H1 (cell line): ENCODE data around the gene STXBP6. TPM values are rescaled to one million over a fixed set of nuclear protein-coding genes. Genes with fewer than 3 reads are reported as not detected.

Experiments used
- CTCF ChIA-PET: fragments of 300-600 bp; sonication (Branson Sonifier 250); formaldehyde crosslinking; loops from one replicate; lab custom pipeline; 2021; ENCODE audit not compliant: partially characterized antibody; lab: Charles Lee
- POLR2A ChIA-PET: fragments of 300-600 bp; sonication (Branson Sonifier 250); formaldehyde crosslinking; loops from one replicate; lab custom pipeline; 2021; ENCODE audit warnings: inconsistent platforms; ENCODE audit not compliant: partially characterized antibody; lab: Charles Lee
- DNase-seq, 2 experiments: peaks; one replicate each; pipeline versions ENCODE4 v3.0.0 to v3.0.0-alpha.2; 2010 to 2022; ENCODE audit warnings: low spot score in 2 of 2, low read depth in 1 of 2, mixed read lengths in 1 of 2
- FAIRE-seq: peaks from 2 replicates; lab custom pipeline; 2011; peaks lifted over from hg19 to GRCh38; lab: Jason Lieb, UNC
- H2AFZ ChIP-seq: 2 replicates; pipeline ENCODE4 v1.8.1; 2012; ENCODE audit warnings: low read length, inconsistent platforms
- H2AK5ac ChIP-seq: 2 replicates; pipeline ENCODE4 v1.6.1; 2013; ENCODE audit warnings: low read depth, low read length
- H2BK120ac ChIP-seq: replicated peaks from 2 replicates; pipeline ENCODE3; 2013; ENCODE audit warnings: low read depth, low read length, inconsistent platforms
- H2BK12ac ChIP-seq: 2 replicates; pipeline ENCODE4 v1.6.1; 2013; ENCODE audit warnings: low read depth, low read length
- H2BK15ac ChIP-seq: 2 replicates; pipeline ENCODE4 v1.6.1; 2013; ENCODE audit warnings: low read length
- H2BK20ac ChIP-seq: 2 replicates; pipeline ENCODE4 v1.6.1; 2013; ENCODE audit warnings: low read length
- H2BK5ac ChIP-seq: 2 replicates; pipeline ENCODE4 v1.6.1; 2013; ENCODE audit warnings: low read depth, low read length
- H3K14ac ChIP-seq: 2 replicates; pipeline ENCODE4 v1.6.1; 2013; ENCODE audit warnings: inconsistent platforms; ENCODE audit not compliant: insufficient read length
- H3K18ac ChIP-seq: 2 replicates; pipeline ENCODE4 v1.6.1; 2013; ENCODE audit warnings: low read length; ENCODE audit errors: extremely low read depth
- H3K23ac ChIP-seq: 2 replicates; pipeline ENCODE4 v1.6.1; 2013; ENCODE audit warnings: inconsistent platforms; ENCODE audit not compliant: insufficient read length
- H3K23me2 ChIP-seq: 2 replicates; pipeline ENCODE4 v1.6.1; 2013; ENCODE audit warnings: low read depth, low read length
- H3K27ac ChIP-seq: 2 replicates; pipeline ENCODE4 v1.6.1; 2011; ENCODE audit warnings: low read depth, low read length, inconsistent platforms
- H3K27me3 ChIP-seq, 4 experiments: replicated peaks in 1 of 4; 1 replicate in 1 of 4; 2 replicates in 3 of 4; pipeline versions ENCODE4 v1.6.1 to v1.8.1; 2011 to 2013; ENCODE audit warnings: low read length in 3 of 4, mild to moderate bottlenecking in 3 of 4, inconsistent platforms in 2 of 4, mixed read lengths in 2 of 4, moderate library complexity in 1 of 4; ENCODE audit not compliant: control insufficient read depth in 3 of 4, insufficient read depth in 3 of 4; ENCODE audit errors: extremely low read depth in 1 of 4
- H3K36me3 ChIP-seq, 4 experiments: 2 replicates each; pipeline versions ENCODE4 v1.6.1 to v1.8.1; 2011 to 2013; ENCODE audit warnings: mild to moderate bottlenecking in 4 of 4, low read length in 3 of 4, moderate library complexity in 2 of 4, control low read depth in 1 of 4, inconsistent platforms in 1 of 4; ENCODE audit not compliant: insufficient read depth in 4 of 4, control insufficient read depth in 2 of 4
- H3K4ac ChIP-seq: replicated peaks from 2 replicates; pipeline ENCODE3; 2013; ENCODE audit warnings: low read length, low read depth, mixed read lengths, inconsistent platforms; ENCODE audit not compliant: insufficient read length
- H3K4me1 ChIP-seq, 4 experiments: replicated peaks in 1 of 4; 1 replicate in 1 of 4; 2 replicates in 3 of 4; pipeline versions ENCODE4 v1.6.1 to v1.8.1; 2011 to 2013; ENCODE audit warnings: low read length in 3 of 4, inconsistent platforms in 2 of 4, mixed read lengths in 1 of 4; ENCODE audit not compliant: insufficient read depth in 4 of 4, control insufficient read depth in 3 of 4
- H3K4me2 ChIP-seq, 2 experiments: 2 replicates each; pipeline versions ENCODE4 v1.6.1 to v1.8.1; 2011 to 2013; ENCODE audit warnings: low read depth in 2 of 2, low read length in 2 of 2, control low read depth in 1 of 2, inconsistent platforms in 1 of 2, mild to moderate bottlenecking in 1 of 2; ENCODE audit not compliant: insufficient read depth in 1 of 2
- H3K4me3 ChIP-seq, 4 experiments: fragments of 200-600, 300-600 bp in 1 of 4; sonication (generic), shearing (Covaris generic), sonication (Bioruptor Twin) in 1 of 4; 2 replicates each; pipeline versions ENCODE4 v1.5.1 to v1.8.1; 2011 to 2016; ENCODE audit warnings: low read length in 4 of 4, low read depth in 3 of 4, control low read depth in 2 of 4, inconsistent platforms in 2 of 4, mild to moderate bottlenecking in 2 of 4, mixed read lengths in 1 of 4, moderate library complexity in 1 of 4; ENCODE audit not compliant: insufficient read depth in 2 of 4; ENCODE audit errors: extremely low read depth in 1 of 4
- H3K56ac ChIP-seq: replicated peaks from 2 replicates; pipeline ENCODE3; 2013; ENCODE audit warnings: low read depth, mild to moderate bottlenecking, mixed read lengths, low read length, inconsistent platforms; ENCODE audit not compliant: insufficient read length
- H3K79me1 ChIP-seq: 2 replicates; pipeline ENCODE4 v1.6.1; 2013; ENCODE audit warnings: low read depth, low read length, control low read depth
- H3K79me2 ChIP-seq, 2 experiments: 2 replicates each; pipeline versions ENCODE4 v1.6.1 to v1.8.1; 2012 to 2013; ENCODE audit warnings: low read length in 2 of 2, mild to moderate bottlenecking in 2 of 2, inconsistent platforms in 1 of 2; ENCODE audit not compliant: insufficient read depth in 2 of 2, control insufficient read depth in 1 of 2
- H3K9ac ChIP-seq, 4 experiments: replicated peaks in 1 of 4; 1 replicate in 1 of 4; 2 replicates in 3 of 4; pipeline versions ENCODE4 v1.6.1 to v1.8.1; 2011 to 2013; ENCODE audit warnings: low read depth in 3 of 4, low read length in 3 of 4, control low read depth in 2 of 4, mild to moderate bottlenecking in 2 of 4, moderate library complexity in 2 of 4, inconsistent platforms in 1 of 4; ENCODE audit errors: extremely low read depth in 1 of 4
- H3K9me3 ChIP-seq, 2 experiments: 2 replicates each; pipeline versions ENCODE4 v1.6.1 to v1.8.1; 2012 to 2013; ENCODE audit warnings: mild to moderate bottlenecking in 2 of 2, moderate library complexity in 2 of 2, control low read depth in 1 of 2, inconsistent platforms in 1 of 2, low read depth in 1 of 2, low read length in 1 of 2, mixed read lengths in 1 of 2; ENCODE audit not compliant: insufficient read depth in 2 of 2
- H4K20me1 ChIP-seq, 2 experiments: replicated peaks in 1 of 2; 2 replicates each; pipeline versions ENCODE3 to v1.8.1; 2011 to 2013; ENCODE audit warnings: inconsistent platforms in 2 of 2, low read length in 2 of 2, mild to moderate bottlenecking in 1 of 2; ENCODE audit not compliant: insufficient read depth in 2 of 2, control insufficient read depth in 1 of 2
- H4K5ac ChIP-seq: 2 replicates; pipeline ENCODE4 v1.6.1; 2013; ENCODE audit warnings: low read length, low read depth, mixed read lengths, inconsistent platforms; ENCODE audit not compliant: insufficient read length
- H4K8ac ChIP-seq: 2 replicates; pipeline ENCODE4 v1.8.0; 2013; ENCODE audit warnings: mild to moderate bottlenecking, moderate library complexity, low read length, inconsistent platforms; ENCODE audit not compliant: insufficient read depth; ENCODE audit errors: extremely low read depth
- H4K91ac ChIP-seq: replicated peaks from 2 replicates; pipeline ENCODE3; 2013; ENCODE audit warnings: low read length, mixed read lengths, inconsistent platforms; ENCODE audit not compliant: insufficient read length
- CBX5 ChIP-seq: fragments of 300-800, 300-1000 bp; sonication (generic); IDR thresholded peaks from 2 replicates; pipeline ENCODE4 v1.7.1; 2016; ENCODE audit warnings: antibody characterized with exemption, low read length, low read depth
- POLR2A ChIP-seq, 2 experiments: IDR thresholded peaks; 1 replicate in 1 of 2; 2 replicates in 1 of 2; pipeline ENCODE4 v1.6.1; 2011; ENCODE audit warnings: low read depth in 2 of 2, low read length in 2 of 2, mild to moderate bottlenecking in 2 of 2; ENCODE audit errors: control extremely low read depth in 1 of 2
- SIRT6 ChIP-seq: IDR thresholded peaks from one replicate; pipeline ENCODE4 v1.7.1; 2012; ENCODE audit warnings: low read length, inconsistent platforms
- WGBS, 2 experiments: shearing (Covaris generic) in 1 of 2; methylation state at CpG; one replicate each; pipeline versions ENCODE4 v1.1.6 to v1.1.7; 2013 to 2015; ENCODE audit warnings: low lambda C conversion rate in 2 of 2, mixed read lengths in 2 of 2, inconsistent platforms in 1 of 2, low coverage in 1 of 2, missing lambda C conversion rate in 1 of 2; ENCODE audit not compliant: insufficient replicate concordance in 2 of 2, insufficient coverage in 1 of 2, insufficient read length in 1 of 2; ENCODE audit errors: extremely low coverage in 1 of 2, missing lambda C conversion rate in 1 of 2; 5-methylcytosine and 5-hydroxymethylcytosine counted together
- polyA plus RNA-seq, 7 experiments: library from polyadenylated mRNA; depleted of rRNA in 3 of 7; stranded (reverse) in 5 of 7; unstranded in 2 of 7; fragments of >200 nt in 5 of 7; fragments of 200-250 nt in 2 of 7; gene quantifications; 1 replicate in 5 of 7; 2 replicates in 1 of 7; 4 replicates in 1 of 7; pipeline versions ENCODE4 v1.2.1 to v1.2.3, GENCODE V29; 2011 to 2013; ENCODE audit warnings: missing spikeins in 2 of 7, mixed read lengths in 2 of 7
- total RNA-seq: library from RNA; stranded (reverse); fragmentation: NEBNext Ultra II Directional; extraction: Animal tissue kit (Norgen Biotek cat#: 25700); gene quantifications from 2 replicates; pipeline ENCODE4 v1.2.1, GENCODE V29; 2021
- TF ChIP-seq, protein P1 (sequence below): IDR thresholded peaks from 2 replicates; pipeline ENCODE4 v1.6.1; 2012; ENCODE audit warnings: inconsistent platforms
- TF ChIP-seq, protein P2 (sequence below): IDR thresholded peaks from 2 replicates; pipeline ENCODE4 v1.6.1; 2012; ENCODE audit warnings: inconsistent platforms
- TF ChIP-seq, protein P3 (sequence below), 3 experiments: IDR thresholded peaks; 1 replicate in 2 of 3; 2 replicates in 1 of 3; pipeline versions ENCODE4 v1.5.1 to v1.6.1; 2011; ENCODE audit warnings: low read length in 3 of 3, mild to moderate bottlenecking in 3 of 3, inconsistent platforms in 2 of 3, low read depth in 1 of 3, moderate library complexity in 1 of 3; ENCODE audit not compliant: insufficient read depth in 1 of 3; ENCODE audit errors: control extremely low read depth in 1 of 3

The STXBP6 gene
- total and polyA plus RNA-seq, 2 of the 8 experiments (the other 6 are each of a cell fraction or from before 2014, with no cell fraction given) = 9.4 to 18.1 TPM

DNA sequence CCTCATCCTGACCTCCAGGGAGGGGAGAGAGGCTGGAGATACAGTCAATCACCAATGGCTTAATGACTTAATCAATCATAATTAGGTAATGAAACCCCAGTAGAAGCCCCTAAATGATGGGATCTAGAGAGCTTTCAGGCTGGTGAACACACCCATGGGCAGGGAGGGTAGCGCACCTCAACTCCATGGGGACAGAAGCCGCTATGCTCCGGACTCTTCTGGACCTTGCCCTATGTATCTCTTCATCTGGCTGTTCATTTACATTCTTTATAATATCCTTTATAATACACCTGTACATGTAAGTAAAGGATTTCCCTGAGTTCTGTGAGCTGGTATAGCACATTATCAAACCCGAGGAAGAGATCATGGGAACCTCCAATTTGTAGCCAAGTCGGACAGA lies 205.9 kb downstream of the STXBP6 start:
- Histone ChIP-seq H3K9ac (no peak overlapping the region), H3K27me3 (no peaks in the 10 kb centered on the region), H4K8ac (no peak overlapping the region), H2AK5ac (no peak overlapping the region), H2BK15ac (no peak overlapping the region), H2BK20ac (no peak overlapping the region), H3K4ac (no peak overlapping the region), H4K91ac (no peak overlapping the region), H3K27ac (no peak overlapping the region), H3K9me3 (no peaks in the 10 kb centered on the region), H3K18ac (no peak overlapping the region), H3K4me3 (no peak overlapping the region), H3K14ac (no peak overlapping the region), H4K20me1 (no peaks in the 10 kb centered on the region), H3K36me3 (no peaks in the 10 kb centered on the region), H3K23me2 (no peaks in the 10 kb centered on the region), H3K23ac (no peak overlapping the region), H3K79me1 (no peaks in the 10 kb centered on the region), H2BK5ac (no peak overlapping the region), H3K79me2 (no peaks in the 10 kb centered on the region), H4K5ac (no peak overlapping the region), H3K56ac (no peak overlapping the region), H3K4me1 (peaks cover 0 to 4% (median 2%) of the 10 kb centered on the region in 4 experiments; a peak in 3 of 7 replicates), H2BK12ac (no peak overlapping the region), H2AFZ (no peak overlapping the region), H2BK120ac (no peak overlapping the region), H3K4me2 (no peak overlapping the region)
- FAIRE-seq = no peak
- POLR2A ChIA-PET = no interaction called here
- WGBS, 2 experiments = 94% methylated on average over 5 of the region's 5 CpGs; no CpG with 5 or more reads in 1 of the 2 experiments
- CTCF ChIA-PET = interaction anchor here (1.1 to 1.3 kb wide), 2 partner anchors 34 to 39 kb away, joined by 3 to 5 read pairs; no protein-coding TSS in a partner anchor
- no peak for DNase-seq
- TF ChIP-seq CBX5 = no peak
- TF ChIP-seq, protein P1, sequence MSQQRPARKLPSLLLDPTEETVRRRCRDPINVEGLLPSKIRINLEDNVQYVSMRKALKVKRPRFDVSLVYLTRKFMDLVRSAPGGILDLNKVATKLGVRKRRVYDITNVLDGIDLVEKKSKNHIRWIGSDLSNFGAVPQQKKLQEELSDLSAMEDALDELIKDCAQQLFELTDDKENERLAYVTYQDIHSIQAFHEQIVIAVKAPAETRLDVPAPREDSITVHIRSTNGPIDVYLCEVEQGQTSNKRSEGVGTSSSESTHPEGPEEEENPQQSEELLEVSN = no peak
- TF ChIP-seq, protein P2, sequence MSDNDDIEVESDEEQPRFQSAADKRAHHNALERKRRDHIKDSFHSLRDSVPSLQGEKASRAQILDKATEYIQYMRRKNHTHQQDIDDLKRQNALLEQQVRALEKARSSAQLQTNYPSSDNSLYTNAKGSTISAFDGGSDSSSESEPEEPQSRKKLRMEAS = no peak
- TF ChIP-seq, protein P3, sequence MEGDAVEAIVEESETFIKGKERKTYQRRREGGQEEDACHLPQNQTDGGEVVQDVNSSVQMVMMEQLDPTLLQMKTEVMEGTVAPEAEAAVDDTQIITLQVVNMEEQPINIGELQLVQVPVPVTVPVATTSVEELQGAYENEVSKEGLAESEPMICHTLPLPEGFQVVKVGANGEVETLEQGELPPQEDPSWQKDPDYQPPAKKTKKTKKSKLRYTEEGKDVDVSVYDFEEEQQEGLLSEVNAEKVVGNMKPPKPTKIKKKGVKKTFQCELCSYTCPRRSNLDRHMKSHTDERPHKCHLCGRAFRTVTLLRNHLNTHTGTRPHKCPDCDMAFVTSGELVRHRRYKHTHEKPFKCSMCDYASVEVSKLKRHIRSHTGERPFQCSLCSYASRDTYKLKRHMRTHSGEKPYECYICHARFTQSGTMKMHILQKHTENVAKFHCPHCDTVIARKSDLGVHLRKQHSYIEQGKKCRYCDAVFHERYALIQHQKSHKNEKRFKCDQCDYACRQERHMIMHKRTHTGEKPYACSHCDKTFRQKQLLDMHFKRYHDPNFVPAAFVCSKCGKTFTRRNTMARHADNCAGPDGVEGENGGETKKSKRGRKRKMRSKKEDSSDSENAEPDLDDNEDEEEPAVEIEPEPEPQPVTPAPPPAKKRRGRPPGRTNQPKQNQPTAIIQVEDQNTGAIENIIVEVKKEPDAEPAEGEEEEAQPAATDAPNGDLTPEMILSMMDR (IDR thresholded peaks at IDR 0.05; ENCODE audit: control extremely low read depth in 1 of 3, insufficient read depth in 1 of 3, low read depth in 1 of 3, low read length in 3 of 3) = no peak
- TF ChIP-seq POLR2A (IDR thresholded peaks at IDR 0.05; ENCODE audit: control extremely low read depth in 1 of 2, low read depth in 2 of 2, low read length in 2 of 2) = no peak
- no peak for TF ChIP-seq SIRT6
